ENCODE measurements around the gene C2orf49. TPM values are rescaled to one million over a fixed set of nuclear protein-coding genes. Genes with fewer than 3 reads are reported as not detected.

The C2orf49 gene
- total RNA-seq, 1 experiment from 2014 or later = 17.2 TPM

- RAD21 ChIA-PET (ENCODE audit: low non-redundant PET in 1 of 2, low total read pairs in 2 of 2, uncharacterized antibody in 2 of 2, unreplicated experiment in 2 of 2) = no interaction called here
- TF ChIP-seq TCF7L2 (IDR thresholded peaks at IDR 0.05; ENCODE audit: borderline replicate concordance, extremely low read depth, insufficient read depth, insufficient read length) (no peak), POLR2AphosphoS5 (IDR thresholded peaks at IDR 0.05; ENCODE audit: low read depth, low read length) (no peak), ZBTB33 (IDR thresholded peaks at IDR 0.05; ENCODE audit: extremely low read depth, insufficient replicate concordance, low read length) (no peak), RAD21 (IDR thresholded peaks at IDR 0.05; ENCODE audit: low read depth) (no peak), SRF (IDR thresholded peaks at IDR 0.05; ENCODE audit: low read depth) (no peak), CBX3 (IDR thresholded peaks at IDR 0.05; ENCODE audit: low read depth) (no peak), YY1 (IDR thresholded peaks at IDR 0.05; ENCODE audit: extremely low read depth, insufficient replicate concordance, low read depth, low read length) (no peak), ZFX (IDR thresholded peaks at IDR 0.05) (no peak), POLR2A (IDR thresholded peaks at IDR 0.05; ENCODE audit: borderline replicate concordance, extremely low read depth, insufficient read depth, insufficient read length) (no peak), CTCF (IDR thresholded peaks at IDR 0.05 in 2 of 3, conservative IDR thresholded peaks at IDR 0.05 in 1 of 3; ENCODE audit: borderline replicate concordance in 1 of 3, insufficient read depth in 1 of 3, low read depth in 2 of 3, low read length in 2 of 3) (no peak), EGR1 (IDR thresholded peaks at IDR 0.05; ENCODE audit: low read depth) (no peak), SIN3A (IDR thresholded peaks at IDR 0.05; ENCODE audit: low read depth) (no peak), ELF1 (IDR thresholded peaks at IDR 0.05; ENCODE audit: borderline replicate concordance, low read depth) (no peak), ZNF274 (IDR thresholded peaks at IDR 0.05; ENCODE audit: low read depth, low read length) (no peak), SP1 (IDR thresholded peaks at IDR 0.05; ENCODE audit: low read depth) (no peak), EZH2phosphoT487 (IDR thresholded peaks at IDR 0.05; ENCODE audit: borderline replicate concordance) (no peak), EZH2 (IDR thresholded peaks at IDR 0.05) (no peak), CEBPB (IDR thresholded peaks at IDR 0.05; ENCODE audit: low read depth) (no peak)
- TF ChIP-seq, protein P1, sequence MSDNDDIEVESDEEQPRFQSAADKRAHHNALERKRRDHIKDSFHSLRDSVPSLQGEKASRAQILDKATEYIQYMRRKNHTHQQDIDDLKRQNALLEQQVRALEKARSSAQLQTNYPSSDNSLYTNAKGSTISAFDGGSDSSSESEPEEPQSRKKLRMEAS (IDR thresholded peaks at IDR 0.05) = no peak
- ATAC-seq (no peak), DNase-seq (ENCODE audit: low read depth, low spot score) (no peak)
- Histone ChIP-seq H3K9me3 (ENCODE audit: control insufficient read depth in 1 of 2, insufficient read depth in 1 of 2, low read depth in 1 of 2, low read length in 2 of 2) (no peaks in the 10 kb centered on the region), H2AFZ (ENCODE audit: low read depth, low read length, poor library complexity, severe bottlenecking) (no peak overlapping the region), H3K4me1 (ENCODE audit: control insufficient read depth in 1 of 2, insufficient read depth in 2 of 2, low read length in 2 of 2) (no peaks in the 10 kb centered on the region), H3K27ac (ENCODE audit: low read depth, low read length) (no peak overlapping the region), H3K4me3 (replicated peaks in 1 of 2; ENCODE audit: low read depth in 1 of 2, low read length in 2 of 2) (no peak overlapping the region), H3K4me2 (ENCODE audit: low read length) (no peak overlapping the region), H3K27me3 (ENCODE audit: insufficient read depth, low read length) (no peaks in the 10 kb centered on the region), H3K9me2 (ENCODE audit: insufficient read depth) (no peaks in the 10 kb centered on the region), H3K79me2 (ENCODE audit: insufficient read depth, low read length) (peaks cover 46% of the 10 kb centered on the region; the same call in 1 of the 2 replicates), H3K36me3 (ENCODE audit: control insufficient read depth in 1 of 2, insufficient read depth in 2 of 2, low read length in 2 of 2) (peaks cover 19 to 52% of the 10 kb centered on the region in 2 experiments; a peak in 2 of 4 replicates), H3K9ac (ENCODE audit: low read length) (no peak overlapping the region), H4K20me1 (ENCODE audit: insufficient read depth) (no peaks in the 10 kb centered on the region)
- CTCF ChIA-PET = no interaction called here
- intact Hi-C loops (cut with micrococcal nuclease) = loop anchor here (1.0 kb wide), 1 partner anchor 152 kb away; no protein-coding TSS in a partner anchor
- POLR2A ChIA-PET = no interaction called here
- BruUV-seq (replicated peaks) = no TSS peak
Observed at GRCh38 chr2:105368759-105369408, 31.5 kb downstream of the C2orf49 start.
